Adrenal gland (tissue), 5 donors: Measurements from ENCODE around the gene RIPOR1.

Experiments
- CTCF ChIP-seq, 6 experiments: fragments of 450-650 bp in 4 of 6; fragments of 200-600 bp in 2 of 6; sonication (generic) in 1 of 6; IDR thresholded peaks; 1 replicate in 5 of 6; 2 replicates in 1 of 6; pipeline versions ENCODE4 v1.5.1 to v1.8.0; 2016 to 2021; ENCODE audit warnings: antibody characterized with exemption in 6 of 6, mild to moderate bottlenecking in 2 of 6, moderate library complexity in 1 of 6
- POLR2A ChIP-seq, 2 donors: fragments of 450-650 bp; IDR thresholded peaks; one replicate each; pipeline ENCODE4 v1.6.1; 2017; ENCODE audit warnings: antibody characterized with exemption in 2 of 2, mild to moderate bottlenecking in 2 of 2, moderate library complexity in 1 of 2
- donor health status: DM: no; HTN: no; CAD: no.

GRCh38 chr16:67565470-67566100 lies 37.0 kb downstream of the RIPOR1 start:
- TF ChIP-seq CTCF (IDR thresholded peaks at IDR 0.05) (no peak), POLR2A (IDR thresholded peaks at IDR 0.05) (no peak)
